Activated naive CD8-positive, alpha-beta T cell treated with anti-CD3 and anti-CD28 coated beads for 36 hours (primary cell): ENCODE results near the gene LSP1. TPM values are rescaled to one million over a fixed set of nuclear protein-coding genes. Genes with fewer than 3 reads are reported as not detected.
A peak's percentile ranks its signal among the peaks of the same experiment; 100 is the strongest.

ENCODE experiments used
- DNase-seq: peaks from one replicate; pipeline ENCODE4 v3.0.0; 2021
- H3K27ac Mint-ChIP-seq: one replicate; pipeline ENCODE4 v1.8.0; 2022; ENCODE audit warnings: mild to moderate bottlenecking, moderate library complexity, mixed read lengths
- H3K27me3 Mint-ChIP-seq: one replicate; pipeline ENCODE4 v1.8.0; 2022; ENCODE audit warnings: mild to moderate bottlenecking, mixed read lengths
- H3K36me3 Mint-ChIP-seq: one replicate; pipeline ENCODE4 v1.8.0; 2021; ENCODE audit warnings: mild to moderate bottlenecking, mixed read lengths
- H3K4me1 Mint-ChIP-seq: one replicate; pipeline ENCODE4 v1.8.0; 2021; ENCODE audit warnings: mixed read lengths
- H3K4me3 Mint-ChIP-seq: one replicate; pipeline ENCODE4 v1.8.0; 2022; ENCODE audit warnings: mild to moderate bottlenecking, moderate library complexity, mixed read lengths
- H3K9me3 Mint-ChIP-seq: one replicate; pipeline ENCODE4 v1.8.0; 2022; ENCODE audit warnings: mixed read lengths
- total RNA-seq, 2 experiments: library from RNA; stranded (reverse); gene quantifications; one replicate each; pipeline ENCODE4 v1.2.3, GENCODE V29; 2021

The LSP1 gene
- total RNA-seq, 2 experiments from 2014 or later = 147 to 148 TPM

DNA sequence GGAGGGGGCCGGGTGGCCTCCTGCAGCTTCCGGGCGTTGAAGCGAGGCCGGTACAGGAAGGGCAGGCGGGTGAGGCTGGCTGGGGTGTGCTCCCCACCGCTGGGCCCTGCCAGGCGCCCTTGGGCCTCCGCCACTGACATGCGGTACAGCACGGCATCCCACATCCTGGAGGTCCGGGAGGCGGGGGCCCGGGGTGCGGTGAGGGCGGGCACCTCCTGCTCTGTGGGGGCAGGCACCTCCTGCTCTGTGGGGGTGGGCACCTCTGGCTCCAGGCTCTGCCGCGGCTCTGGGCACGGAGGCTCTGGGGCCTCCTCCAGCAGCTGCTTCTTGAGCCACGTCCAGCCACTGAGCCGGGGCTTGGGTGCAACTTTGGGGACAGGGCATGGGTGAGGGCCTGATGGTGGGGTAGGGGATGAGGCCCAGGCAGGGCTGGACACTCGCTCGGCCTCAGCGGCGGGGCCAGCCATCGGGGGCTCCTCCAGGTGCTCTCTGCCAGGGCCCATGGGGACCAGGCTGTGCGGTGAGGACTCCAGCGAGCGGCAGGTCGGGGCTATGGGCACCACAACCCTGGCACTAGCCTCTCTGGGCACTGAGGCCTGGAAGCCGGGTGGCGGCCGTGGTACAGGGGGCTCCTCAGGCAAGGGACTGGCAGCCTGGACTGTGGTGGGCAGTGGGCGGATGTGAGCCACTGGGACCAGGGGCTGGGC, 36.5 kb downstream of the LSP1 start:
- Mint-ChIP-seq H3K9me3 (no peaks in the 10 kb centered on the region), H3K4me1 (peaks cover 22% of the 10 kb centered on the region), H3K4me3 (peak overlapping the region; percentile 81), H3K27ac (peak overlapping the region; percentile 82), H3K27me3 (no peaks in the 10 kb centered on the region), H3K36me3 (peaks cover 21% of the 10 kb centered on the region)
- peak; percentile 81 for DNase-seq

DNA sequence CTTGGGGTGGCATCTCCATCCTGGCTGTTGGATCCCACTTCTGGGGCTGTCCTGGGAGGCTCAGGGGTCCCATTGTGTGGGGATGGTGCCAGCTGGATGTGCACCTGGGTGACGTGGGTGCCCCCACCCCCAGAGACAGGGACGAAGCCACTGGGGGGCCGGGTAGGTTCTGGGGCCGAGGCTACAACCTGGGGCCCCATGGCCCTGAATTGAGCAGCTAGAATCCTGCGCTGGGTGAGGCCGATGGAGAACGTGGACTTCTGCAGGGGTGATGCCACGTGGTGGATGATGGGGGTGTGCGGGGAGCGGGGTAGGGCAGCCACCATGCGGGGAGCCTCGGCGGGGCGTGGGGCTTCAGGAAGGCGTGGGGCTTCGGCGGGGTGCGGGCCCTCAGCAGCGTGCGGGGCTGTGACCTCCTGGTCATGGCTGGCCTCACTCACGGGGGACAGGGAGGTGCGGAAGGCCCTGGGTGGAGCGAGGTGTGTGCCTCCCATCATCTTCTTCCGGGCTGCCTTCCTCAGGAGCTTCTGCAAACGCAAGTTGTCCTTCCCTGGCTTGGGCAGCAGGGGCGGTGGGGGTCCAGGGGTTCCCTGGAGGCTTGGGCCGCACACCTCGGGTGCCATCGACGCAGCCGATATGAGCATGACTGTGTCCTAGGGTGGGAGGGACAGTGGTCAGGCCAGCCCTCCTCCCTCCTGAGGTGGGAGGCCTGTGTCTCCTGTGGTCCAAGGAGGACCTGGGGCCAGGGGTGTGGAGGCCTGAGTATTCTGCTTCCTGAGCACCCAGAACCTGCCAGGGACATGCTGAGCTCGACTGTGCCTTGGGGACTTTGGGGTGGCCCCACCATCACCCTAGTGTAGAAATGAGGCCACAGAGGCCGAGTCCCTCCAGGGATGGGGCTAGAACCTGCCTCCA, 37.3 kb downstream of the LSP1 start:
- H3K27ac Mint-ChIP-seq = peak overlapping the region; percentile 82
- no peaks in the 10 kb centered on the region for H3K27me3 Mint-ChIP-seq

DNA sequence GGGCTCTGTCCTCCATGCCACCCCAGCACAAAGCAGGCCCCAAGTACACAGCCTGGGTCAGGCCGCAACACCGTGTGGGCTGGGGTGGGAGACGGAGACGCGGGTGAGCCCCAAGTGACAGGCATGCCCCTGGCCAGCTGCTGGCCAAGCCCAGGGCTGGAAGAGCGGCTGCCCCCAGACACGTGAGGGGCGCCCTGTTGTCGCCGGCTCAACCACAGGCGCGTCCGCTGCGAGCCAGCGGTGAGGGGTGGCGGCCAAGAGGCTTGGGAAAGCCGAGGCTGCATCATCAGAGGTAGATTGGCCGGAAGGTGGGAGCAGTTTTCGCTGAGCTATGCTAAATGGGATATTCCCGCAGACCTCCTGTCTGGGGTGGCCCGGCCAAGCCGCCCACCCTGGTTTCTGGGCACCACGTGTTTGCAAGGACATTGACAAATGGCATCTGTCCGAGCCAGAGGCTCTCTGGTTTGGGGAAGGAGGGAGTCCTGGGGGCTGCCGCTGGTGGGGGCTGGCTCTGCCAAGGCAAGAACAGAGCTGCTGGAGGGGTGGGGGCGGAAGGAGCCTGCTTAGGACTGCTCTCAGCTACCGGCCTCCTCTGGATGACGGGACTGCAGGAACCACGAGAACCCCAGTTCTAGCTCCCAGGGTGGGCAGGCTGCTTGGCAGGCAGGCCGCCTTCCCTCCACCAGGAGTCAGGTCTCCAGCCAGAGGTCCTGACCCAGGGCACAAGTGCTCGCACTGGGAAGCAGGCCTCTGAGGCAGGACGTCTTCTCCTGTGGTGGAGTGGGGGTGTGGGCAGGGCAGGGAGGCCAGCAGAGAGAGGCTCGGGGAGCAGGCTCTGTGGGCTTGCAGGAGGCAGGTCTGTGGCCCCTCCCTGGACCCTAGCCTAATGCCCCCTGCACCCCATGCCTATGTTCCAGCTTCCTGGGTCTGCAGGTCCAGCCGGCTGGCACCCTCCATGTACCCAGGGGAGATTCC, 38.3 kb downstream of the LSP1 start:
- Mint-ChIP-seq H3K9me3 (no peaks in the 10 kb centered on the region), H3K27ac (peak overlapping the region; percentile 82), H3K27me3 (no peaks in the 10 kb centered on the region), H3K4me3 (peak overlapping the region; percentile 81), H3K36me3 (peaks cover 21% of the 10 kb centered on the region), H3K4me1 (peaks cover 22% of the 10 kb centered on the region)
- peak; percentile 40 for DNase-seq

More for the DNA sequence above, 37.3 kb downstream of the LSP1 start:
- peak; percentile 54 for DNase-seq
- no peaks in the 10 kb centered on the region for H3K9me3 Mint-ChIP-seq
- H3K36me3 Mint-ChIP-seq = peaks cover 21% of the 10 kb centered on the region
- H3K4me1 Mint-ChIP-seq = peaks cover 22% of the 10 kb centered on the region
- peak overlapping the region; percentile 81 for H3K4me3 Mint-ChIP-seq

DNA sequence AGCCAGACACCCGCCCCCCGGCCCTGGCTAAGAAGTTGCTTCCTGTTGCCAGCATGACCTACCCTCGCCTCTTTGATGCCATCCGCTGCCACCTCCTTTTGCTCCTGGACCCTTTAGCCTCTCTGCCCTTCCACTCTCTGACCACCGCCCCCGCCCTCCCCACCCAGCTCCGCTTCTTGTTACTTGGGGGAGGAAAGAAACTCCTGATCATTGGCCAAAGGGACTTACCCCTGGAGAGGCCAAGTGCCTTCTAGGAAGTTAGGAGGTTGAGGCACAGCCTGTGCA, 38.9 kb downstream of the LSP1 start, which contains the start of gene PRR33:
Gene PRR33 (minus strand): TSS at position 65 of the 285 bp plus-strand sequence. CDS start 1,311 bp downstream, outside the sequence.
- Mint-ChIP-seq H3K4me1 (peaks cover 22% of the 10 kb centered on the region), H3K4me3 (peak within 1 kb of the TSS; percentile 81), H3K27ac (peak within 1 kb of the TSS; percentile 82), H3K27me3 (peaks cover 2% of the 10 kb centered on the region), H3K36me3 (peaks cover 21% of the 10 kb centered on the region), H3K9me3 (no peaks in the 10 kb centered on the region)
- no peak for DNase-seq

DNA sequence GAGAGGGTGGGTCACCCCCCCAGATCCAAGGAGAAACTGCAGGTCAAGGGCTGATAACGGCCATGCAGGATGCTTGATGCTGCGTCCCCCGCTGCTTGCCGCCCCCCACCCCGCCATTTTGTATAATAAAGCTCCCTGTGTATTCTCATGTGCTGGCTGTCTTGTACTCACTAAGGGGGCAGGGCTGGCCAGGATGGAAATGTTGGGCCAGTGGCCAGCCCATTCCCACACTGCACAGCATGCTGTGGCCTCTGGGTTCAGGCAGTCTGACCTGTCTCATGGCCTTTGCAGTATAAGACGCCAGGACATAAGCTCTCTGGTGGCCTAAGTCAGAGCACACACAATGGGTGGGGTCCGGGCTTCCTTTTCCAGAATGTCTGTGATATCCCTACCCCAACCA, 39.2 kb downstream of the LSP1 start:
- Mint-ChIP-seq H3K9me3 (no peaks in the 10 kb centered on the region), H3K27me3 (peaks cover 5% of the 10 kb centered on the region), H3K4me3 (peak overlapping the region; percentile 81), H3K27ac (peak overlapping the region; percentile 53), H3K4me1 (peaks cover 25% of the 10 kb centered on the region), H3K36me3 (peaks cover 21% of the 10 kb centered on the region)
- no peak for DNase-seq

DNA sequence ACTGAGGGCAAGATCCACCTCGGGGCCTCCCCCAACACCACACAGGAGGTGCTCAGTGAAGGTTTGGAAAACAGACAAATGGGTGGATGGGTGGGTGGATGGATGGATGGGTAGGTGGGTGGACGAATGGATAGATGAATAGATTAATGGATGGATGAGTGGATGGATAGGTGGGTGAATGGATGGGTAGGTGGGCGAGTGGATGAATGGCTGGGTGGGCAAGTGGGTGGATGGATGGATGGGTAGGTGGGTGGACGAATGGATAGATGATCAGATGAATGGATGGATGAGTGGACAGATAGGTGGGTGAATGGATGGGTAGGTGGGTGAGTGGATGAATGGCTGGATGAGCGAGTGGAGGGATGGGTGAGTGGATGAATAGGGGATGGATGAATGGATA, 39.7 kb downstream of the LSP1 start:
- Mint-ChIP-seq H3K4me3 (peak overlapping the region; percentile 81), H3K4me1 (peaks cover 25% of the 10 kb centered on the region), H3K27me3 (peaks cover 7% of the 10 kb centered on the region), H3K9me3 (no peaks in the 10 kb centered on the region), H3K27ac (no peak overlapping the region), H3K36me3 (peaks cover 21% of the 10 kb centered on the region)
- DNase-seq = no peak

DNA sequence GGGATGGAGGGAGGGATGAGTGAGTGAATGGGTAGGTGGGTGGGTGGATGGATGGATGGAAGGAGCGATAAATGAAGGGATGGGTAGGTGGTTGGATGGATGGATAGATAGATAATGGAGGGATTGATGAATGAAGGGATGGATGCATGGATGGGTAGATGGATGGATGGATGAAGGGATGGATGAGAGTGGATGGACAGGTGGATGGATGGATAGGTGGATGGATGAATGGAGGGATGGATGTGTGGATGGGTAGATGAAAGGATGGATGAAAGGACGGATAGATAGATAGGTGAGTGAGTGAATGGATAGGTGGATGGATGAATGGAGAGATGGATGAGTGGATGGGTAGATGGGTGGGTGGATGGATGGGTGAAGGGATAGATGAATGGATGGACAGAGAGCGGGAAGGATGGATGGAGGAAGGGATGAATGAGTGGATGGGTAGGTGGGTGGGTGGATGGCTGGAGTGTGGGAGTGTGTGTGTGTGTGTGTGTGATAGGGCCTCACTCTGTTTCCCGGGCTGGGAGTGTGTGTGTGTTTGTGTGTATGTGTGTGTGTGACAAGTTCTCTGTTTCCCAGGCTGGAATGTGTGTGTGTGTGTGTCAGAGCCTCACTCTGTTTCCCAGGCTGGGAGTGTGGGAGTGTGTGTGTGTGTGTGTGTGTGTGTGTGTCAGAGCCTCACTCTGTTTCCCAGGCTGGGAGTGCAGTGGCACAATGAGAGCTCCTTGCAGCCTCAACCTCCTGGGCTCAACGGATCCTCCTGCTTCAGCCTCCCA, 40.9 kb downstream of the LSP1 start:
- Mint-ChIP-seq H3K36me3 (peaks cover 20% of the 10 kb centered on the region), H3K4me3 (peak overlapping the region; percentile 7), H3K27me3 (peaks cover 12% of the 10 kb centered on the region), H3K27ac (peak overlapping the region; percentile 43), H3K9me3 (no peaks in the 10 kb centered on the region), H3K4me1 (peaks cover 21% of the 10 kb centered on the region)
- no peak for DNase-seq

DNA sequence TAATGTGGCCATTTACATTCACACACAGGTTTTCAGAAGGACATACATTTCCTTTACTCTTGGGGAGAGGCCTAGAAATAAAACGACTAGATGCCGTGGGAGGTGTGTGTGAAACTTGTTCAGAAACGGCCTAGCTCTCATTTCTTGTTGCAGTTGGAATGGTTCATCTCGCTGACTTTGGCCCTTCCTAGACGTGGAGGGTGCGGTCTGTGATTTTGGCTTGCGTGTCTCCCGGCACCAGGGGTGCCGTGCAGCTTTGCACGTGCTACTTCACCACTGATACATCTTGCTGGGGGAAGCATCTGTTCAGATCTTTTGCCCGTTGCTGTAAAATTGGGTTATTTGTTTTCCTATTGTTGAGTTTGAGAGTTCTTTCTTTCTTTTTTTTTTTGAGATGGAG, 41.9 kb downstream of the LSP1 start:
- DNase-seq = no peak
- peaks cover 19% of the 10 kb centered on the region for H3K4me1 Mint-ChIP-seq
- no peak overlapping the region for H3K27ac Mint-ChIP-seq
- H3K27me3 Mint-ChIP-seq = peaks cover 12% of the 10 kb centered on the region
- no peaks in the 10 kb centered on the region for H3K9me3 Mint-ChIP-seq
- H3K4me3 Mint-ChIP-seq = no peak overlapping the region
- H3K36me3 Mint-ChIP-seq = peaks cover 17% of the 10 kb centered on the region

DNA sequence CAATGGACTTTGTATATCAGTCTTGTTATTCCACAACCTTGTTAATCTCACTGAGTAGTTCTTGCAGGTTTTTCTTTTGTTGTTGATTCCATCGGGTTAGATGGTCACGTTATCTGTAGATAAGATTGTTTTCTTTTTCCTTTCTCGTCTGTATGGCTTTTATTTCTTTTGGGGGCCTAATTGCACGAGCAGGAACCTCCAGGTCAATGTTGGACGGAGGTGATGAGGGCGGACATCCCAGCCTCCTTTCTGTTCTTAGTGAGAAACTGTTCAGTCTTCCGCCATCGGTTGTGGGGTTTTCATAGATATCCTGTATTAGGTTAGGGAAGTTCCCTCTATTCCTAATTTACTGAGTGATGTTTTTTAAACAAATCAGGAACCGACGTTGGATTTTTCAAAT, 43.6 kb downstream of the LSP1 start:
- Mint-ChIP-seq H3K27me3 (peaks cover 12% of the 10 kb centered on the region), H3K4me3 (no peak overlapping the region), H3K9me3 (no peaks in the 10 kb centered on the region), H3K36me3 (peaks cover 17% of the 10 kb centered on the region), H3K27ac (no peak overlapping the region), H3K4me1 (peaks cover 15% of the 10 kb centered on the region)
- no peak for DNase-seq

DNA sequence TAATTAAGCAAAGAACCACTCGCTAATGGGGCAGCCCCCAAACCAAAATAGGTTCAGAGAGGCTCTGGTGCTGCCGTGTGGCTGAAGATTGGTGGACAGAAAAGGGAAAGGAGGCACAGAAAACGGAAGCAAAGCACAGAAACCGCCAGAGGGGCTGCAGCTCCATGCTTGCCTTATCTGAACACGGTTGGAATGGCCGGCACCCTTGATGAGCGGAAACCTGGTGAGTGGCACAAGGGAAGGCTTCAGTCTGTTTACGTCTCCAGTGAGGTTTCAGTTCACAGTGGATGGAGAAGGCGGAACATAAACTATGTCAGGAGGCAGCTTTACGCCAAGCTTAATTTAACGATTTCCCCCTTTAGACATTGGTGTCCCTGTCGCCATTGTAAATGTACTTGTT, 44.0 kb downstream of the LSP1 start:
- peaks cover 12% of the 10 kb centered on the region for H3K27me3 Mint-ChIP-seq
- no peak overlapping the region for H3K27ac Mint-ChIP-seq
- no peak overlapping the region for H3K4me3 Mint-ChIP-seq
- H3K4me1 Mint-ChIP-seq = peaks cover 14% of the 10 kb centered on the region
- H3K9me3 Mint-ChIP-seq = no peaks in the 10 kb centered on the region
- no peak for DNase-seq
- H3K36me3 Mint-ChIP-seq = peaks cover 16% of the 10 kb centered on the region

DNA sequence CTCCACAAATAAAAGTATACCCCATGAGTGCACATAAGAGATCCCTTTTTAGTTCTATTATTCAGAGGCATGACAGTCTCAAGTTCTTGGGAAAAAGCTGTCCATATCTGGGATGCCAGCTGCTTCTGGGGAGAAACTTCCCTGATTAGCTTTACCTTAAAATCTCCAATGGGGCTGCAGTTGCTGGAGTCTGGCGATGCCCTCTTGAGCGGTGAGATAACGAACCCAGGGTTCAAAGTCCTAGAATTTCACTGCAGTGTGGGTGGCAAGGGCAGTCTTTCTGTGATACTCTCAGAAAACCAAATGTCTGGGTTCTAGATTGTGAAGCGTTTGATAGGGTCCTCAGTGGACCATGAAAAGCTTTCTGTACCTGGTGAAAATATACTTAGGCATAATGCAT, 46.2 kb downstream of the LSP1 start:
- Mint-ChIP-seq H3K27ac (no peak overlapping the region), H3K4me3 (no peak overlapping the region), H3K4me1 (peaks cover 3% of the 10 kb centered on the region), H3K9me3 (no peaks in the 10 kb centered on the region), H3K27me3 (peaks cover 12% of the 10 kb centered on the region), H3K36me3 (no peaks in the 10 kb centered on the region)
- no peak for DNase-seq

DNA sequence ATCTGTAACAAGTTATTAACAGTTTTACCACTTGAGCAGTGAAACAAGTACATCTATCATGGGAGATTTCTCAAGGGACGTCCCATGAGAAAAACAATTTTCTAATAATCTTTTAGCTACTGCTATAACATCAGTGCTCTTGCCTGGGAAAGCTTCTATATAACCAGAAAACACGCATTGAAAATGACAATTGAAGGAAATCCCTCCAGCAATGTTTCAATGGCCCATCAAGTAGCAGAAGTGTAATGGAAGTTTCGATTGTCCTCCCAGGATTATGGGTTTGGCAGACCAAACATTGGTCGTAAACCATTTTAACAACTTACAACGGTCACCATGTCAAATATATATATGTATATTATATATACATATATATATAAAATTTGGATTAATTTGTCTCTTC, 46.8 kb downstream of the LSP1 start:
- no peak for DNase-seq
- H3K4me1 Mint-ChIP-seq = peaks cover 3% of the 10 kb centered on the region
- H3K27me3 Mint-ChIP-seq = peaks cover 12% of the 10 kb centered on the region
- H3K4me3 Mint-ChIP-seq = no peak overlapping the region
- H3K36me3 Mint-ChIP-seq = no peaks in the 10 kb centered on the region
- no peaks in the 10 kb centered on the region for H3K9me3 Mint-ChIP-seq
- no peak overlapping the region for H3K27ac Mint-ChIP-seq

DNA sequence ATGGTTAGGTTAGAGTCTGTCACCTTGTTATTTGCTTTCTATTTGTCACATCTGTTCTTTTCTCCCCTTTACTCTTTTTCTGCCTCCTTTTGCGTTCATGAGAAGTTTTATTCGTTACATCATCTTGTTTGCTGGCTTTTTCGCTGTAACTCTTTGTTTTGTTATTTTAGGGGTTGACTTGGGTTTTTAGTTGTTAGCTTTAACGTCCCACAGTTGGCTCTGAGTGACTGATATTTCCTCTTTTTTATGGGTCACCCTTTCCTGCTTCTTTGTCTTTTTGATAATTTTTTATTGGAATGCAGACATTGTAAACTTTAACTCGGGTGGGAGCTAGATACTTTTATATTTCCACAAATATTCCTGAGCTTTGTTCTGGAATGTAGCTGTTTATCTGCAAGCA, 53.3 kb downstream of the LSP1 start:
- Mint-ChIP-seq H3K9me3 (no peaks in the 10 kb centered on the region), H3K4me3 (no peak overlapping the region), H3K27ac (no peak overlapping the region), H3K27me3 (no peaks in the 10 kb centered on the region), H3K4me1 (no peaks in the 10 kb centered on the region), H3K36me3 (no peaks in the 10 kb centered on the region)
- DNase-seq = no peak
